Pons (tissue), 1 donor: Measurements from ENCODE around the gene NOL4L.
"Not testable (repeated sequence)": the region's sequence is repeated elsewhere in the genome, so short reads cannot be mapped to it uniquely, and the experiment has no call there.

Experiments used
- DNase-seq: peaks from one replicate; pipeline ENCODE4 v3.0.0-alpha.2; 2016; ENCODE audit warnings: low spot score

The NOL4L gene

GRCh38 chr20:32421290-32421689 is 163.8 kb downstream of the NOL4L start:
- DNase-seq, result no peak

- DNase-seq, result no peak
These were observed 166.8 kb downstream of the NOL4L start for GRCh38 chr20:32418376-32418775.

- DNase-seq, result no peak
These were observed 168.9 kb downstream of the NOL4L start for GRCh38 chr20:32416206-32416605.

- DNase-seq, result no peak
These were observed 169.6 kb downstream of the NOL4L start for GRCh38 chr20:32415494-32415893.

GRCh38 chr20:32411955-32412706 is 173.0 kb downstream of the NOL4L start:
- DNase-seq, result no peak

- DNase-seq, result not testable (repeated sequence)
These were observed 177.9 kb downstream of the NOL4L start for GRCh38 chr20:32407131-32407750.

- DNase-seq, result no peak
These were observed 178.4 kb downstream of the NOL4L start for GRCh38 chr20:32406701-32407100.

- DNase-seq, result no peak
These were observed 181.1 kb downstream of the NOL4L start for GRCh38 chr20:32404017-32404416.

- DNase-seq, result no peak
These were observed 184.7 kb downstream of the NOL4L start for GRCh38 chr20:32400476-32400875.

- DNase-seq, result no peak
These were observed 187.5 kb downstream of the NOL4L start for GRCh38 chr20:32397567-32398084.

- DNase-seq, result no peak
These were observed 188.4 kb downstream of the NOL4L start for GRCh38 chr20:32396646-32397160.

- DNase-seq, result no peak
These were observed 190.1 kb downstream of the NOL4L start for GRCh38 chr20:32395066-32395465.
